Measurements from ENCODE around the gene USO1.

DNA sequence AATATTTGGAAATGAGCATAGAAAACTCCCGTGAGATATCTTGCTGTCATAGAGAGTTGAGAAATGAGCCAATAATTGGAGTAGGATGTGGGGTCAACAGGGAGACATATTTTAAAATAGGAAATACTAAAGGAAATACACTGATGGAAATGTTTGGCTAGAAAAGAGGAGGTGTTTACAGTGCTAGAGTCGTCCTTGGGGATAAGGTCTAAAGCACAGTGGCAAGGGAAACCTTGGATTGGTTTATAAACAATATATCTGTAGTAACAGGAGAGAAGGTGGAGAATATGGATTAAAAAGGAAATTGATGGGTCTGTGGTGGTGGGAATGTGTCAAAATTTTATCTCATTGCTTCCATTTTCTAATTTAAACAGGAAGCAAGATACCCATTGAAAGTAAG, 95.8 kb downstream of the USO1 start:
- TF ChIP-seq, protein P1, sequence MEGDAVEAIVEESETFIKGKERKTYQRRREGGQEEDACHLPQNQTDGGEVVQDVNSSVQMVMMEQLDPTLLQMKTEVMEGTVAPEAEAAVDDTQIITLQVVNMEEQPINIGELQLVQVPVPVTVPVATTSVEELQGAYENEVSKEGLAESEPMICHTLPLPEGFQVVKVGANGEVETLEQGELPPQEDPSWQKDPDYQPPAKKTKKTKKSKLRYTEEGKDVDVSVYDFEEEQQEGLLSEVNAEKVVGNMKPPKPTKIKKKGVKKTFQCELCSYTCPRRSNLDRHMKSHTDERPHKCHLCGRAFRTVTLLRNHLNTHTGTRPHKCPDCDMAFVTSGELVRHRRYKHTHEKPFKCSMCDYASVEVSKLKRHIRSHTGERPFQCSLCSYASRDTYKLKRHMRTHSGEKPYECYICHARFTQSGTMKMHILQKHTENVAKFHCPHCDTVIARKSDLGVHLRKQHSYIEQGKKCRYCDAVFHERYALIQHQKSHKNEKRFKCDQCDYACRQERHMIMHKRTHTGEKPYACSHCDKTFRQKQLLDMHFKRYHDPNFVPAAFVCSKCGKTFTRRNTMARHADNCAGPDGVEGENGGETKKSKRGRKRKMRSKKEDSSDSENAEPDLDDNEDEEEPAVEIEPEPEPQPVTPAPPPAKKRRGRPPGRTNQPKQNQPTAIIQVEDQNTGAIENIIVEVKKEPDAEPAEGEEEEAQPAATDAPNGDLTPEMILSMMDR (optimal IDR thresholded peaks at IDR 0.05 in 1 of 3, IDR thresholded peaks at IDR 0.05 in 1 of 3, conservative IDR thresholded peaks at IDR 0.05 in 1 of 3; ENCODE audit: extremely low read depth in 1 of 3, insufficient read depth in 2 of 3, low read length in 3 of 3) = no peak
- no peak for TF ChIP-seq EZH2 (IDR thresholded peaks at IDR 0.05; ENCODE audit: low read length)
